Lower lobe of right lung (tissue), 2 donors: ENCODE data around the gene BZW2. TPM values are rescaled to one million over a fixed set of nuclear protein-coding genes. Genes with fewer than 3 reads are reported as not detected.

Experiments used
- ATAC-seq, 2 donors: fragments of 200-7000 bp; cut with Tn5 transposase; one replicate each; pipeline ENCODE4 v1.9.1; 2020 to 2022; ENCODE audit warnings: mild to moderate bottlenecking in 2 of 2, moderate library complexity in 2 of 2
- DNase-seq: peaks from one replicate; pipeline ENCODE4 v3.0.0-alpha.2; 2020
- H3K27ac ChIP-seq: fragments of 200-600 bp; one replicate; pipeline ENCODE4 v1.8.0; 2022
- H3K27me3 ChIP-seq: fragments of 200-600 bp; one replicate; pipeline ENCODE4 v1.8.0; 2022; ENCODE audit warnings: low read depth
- H3K36me3 ChIP-seq: fragments of 200-600 bp; one replicate; pipeline ENCODE4 v1.8.0; 2022; ENCODE audit warnings: mild to moderate bottlenecking
- H3K4me1 ChIP-seq: fragments of 200-600 bp; one replicate; pipeline ENCODE4 v1.8.0; 2022
- H3K4me3 ChIP-seq: fragments of 200-600 bp; one replicate; pipeline ENCODE4 v1.8.0; 2022; ENCODE audit warnings: mild to moderate bottlenecking
- H3K9me3 ChIP-seq: fragments of 200-600 bp; one replicate; pipeline ENCODE4 v1.8.0; 2022
- intact Hi-C: fragments of 100-400 bp; cut with DNase I; formaldehyde crosslinking; loops from one replicate; pipeline ENCODE4 v1.11.0; 2022
- total RNA-seq: library from RNA; stranded (reverse); fragmentation: NEBNext Ultra II Directional; extraction: Animal tissue kit (Norgen Biotek cat#: 25700); gene quantifications from one replicate; pipeline ENCODE4 v1.2.1, GENCODE V29; 2021
- TF ChIP-seq, protein P1 (sequence below): fragments of 200-600 bp; IDR thresholded peaks from one replicate; pipeline ENCODE4 v1.8.0; 2022; ENCODE audit warnings: antibody characterized with exemption, mild to moderate bottlenecking
- donor health status: DM: no; HTN: yes; CAD: no; lungs with severe emphysema.

The BZW2 gene
- total RNA-seq, 1 donor from 2014 or later: 24.6 TPM

- no peaks in the 10 kb centered on the region for H3K4me1 ChIP-seq
- H3K36me3 ChIP-seq: peaks cover 76% of the 10 kb centered on the region
- H3K4me3 ChIP-seq: no peak overlapping the region
- no peak overlapping the region for H3K27ac ChIP-seq
- DNase-seq (no peak), ATAC-seq (no peak)
- intact Hi-C loops: no loop called here
- H3K9me3 ChIP-seq: no peaks in the 10 kb centered on the region
- no peaks in the 10 kb centered on the region for H3K27me3 ChIP-seq
- TF ChIP-seq, protein P1, sequence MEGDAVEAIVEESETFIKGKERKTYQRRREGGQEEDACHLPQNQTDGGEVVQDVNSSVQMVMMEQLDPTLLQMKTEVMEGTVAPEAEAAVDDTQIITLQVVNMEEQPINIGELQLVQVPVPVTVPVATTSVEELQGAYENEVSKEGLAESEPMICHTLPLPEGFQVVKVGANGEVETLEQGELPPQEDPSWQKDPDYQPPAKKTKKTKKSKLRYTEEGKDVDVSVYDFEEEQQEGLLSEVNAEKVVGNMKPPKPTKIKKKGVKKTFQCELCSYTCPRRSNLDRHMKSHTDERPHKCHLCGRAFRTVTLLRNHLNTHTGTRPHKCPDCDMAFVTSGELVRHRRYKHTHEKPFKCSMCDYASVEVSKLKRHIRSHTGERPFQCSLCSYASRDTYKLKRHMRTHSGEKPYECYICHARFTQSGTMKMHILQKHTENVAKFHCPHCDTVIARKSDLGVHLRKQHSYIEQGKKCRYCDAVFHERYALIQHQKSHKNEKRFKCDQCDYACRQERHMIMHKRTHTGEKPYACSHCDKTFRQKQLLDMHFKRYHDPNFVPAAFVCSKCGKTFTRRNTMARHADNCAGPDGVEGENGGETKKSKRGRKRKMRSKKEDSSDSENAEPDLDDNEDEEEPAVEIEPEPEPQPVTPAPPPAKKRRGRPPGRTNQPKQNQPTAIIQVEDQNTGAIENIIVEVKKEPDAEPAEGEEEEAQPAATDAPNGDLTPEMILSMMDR: no peak
Measured at GRCh38 chr7:16697507-16698199, 51.7 kb downstream of the BZW2 start.

DNA sequence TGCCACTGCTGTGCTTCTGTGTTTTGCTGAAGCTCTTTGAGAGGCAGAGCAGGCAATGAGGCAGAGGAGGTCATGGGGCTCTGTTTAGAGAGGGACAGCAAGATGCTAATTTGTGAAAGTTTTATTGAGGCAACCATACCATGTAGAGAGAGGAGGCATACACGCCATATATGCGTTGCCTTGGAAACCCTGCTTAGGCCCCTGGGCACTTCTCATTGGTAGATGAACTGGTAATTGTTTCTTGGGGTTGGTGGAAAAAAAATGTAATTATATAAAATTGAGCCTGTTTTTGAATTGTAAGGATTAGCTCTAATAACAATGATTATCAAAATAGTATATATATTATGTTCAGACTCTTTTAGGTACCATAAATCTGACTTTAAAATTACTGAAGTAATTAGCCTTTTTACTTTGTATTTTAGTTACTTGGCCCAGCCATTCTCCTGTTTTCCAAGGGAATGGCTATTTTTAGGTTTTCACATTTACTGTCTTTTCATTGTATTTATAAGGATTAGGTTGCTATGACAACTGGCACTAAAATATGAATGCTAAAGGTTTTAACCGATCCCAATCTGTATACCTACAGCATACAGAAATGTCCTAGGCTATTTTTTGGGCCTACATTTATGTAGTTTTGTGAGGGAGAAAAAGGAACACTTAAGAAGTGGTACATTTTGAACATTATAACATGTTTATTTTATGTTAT, 52.4 kb downstream of the BZW2 start:
- H3K9me3 ChIP-seq: no peaks in the 10 kb centered on the region
- TF ChIP-seq, protein P1: no peak
- no peaks in the 10 kb centered on the region for H3K4me1 ChIP-seq
- no peaks in the 10 kb centered on the region for H3K27me3 ChIP-seq
- H3K36me3 ChIP-seq: peaks cover 76% of the 10 kb centered on the region
- DNase-seq (no peak), ATAC-seq (no peak)
- no peak overlapping the region for H3K27ac ChIP-seq
- intact Hi-C loops: no loop called here
- no peak overlapping the region for H3K4me3 ChIP-seq

- no peaks in the 10 kb centered on the region for H3K4me1 ChIP-seq
- H3K27me3 ChIP-seq: no peaks in the 10 kb centered on the region
- H3K4me3 ChIP-seq: no peak overlapping the region
- H3K9me3 ChIP-seq: no peaks in the 10 kb centered on the region
- intact Hi-C loops: no loop called here
- DNase-seq (no peak), ATAC-seq (peak in 1 of 2 donors; percentile 41)
- TF ChIP-seq, protein P1: no peak
- H3K36me3 ChIP-seq: peaks cover 65% of the 10 kb centered on the region
- no peak overlapping the region for H3K27ac ChIP-seq
Measured at GRCh38 chr7:16702441-16702840, 56.5 kb downstream of the BZW2 start.

DNA sequence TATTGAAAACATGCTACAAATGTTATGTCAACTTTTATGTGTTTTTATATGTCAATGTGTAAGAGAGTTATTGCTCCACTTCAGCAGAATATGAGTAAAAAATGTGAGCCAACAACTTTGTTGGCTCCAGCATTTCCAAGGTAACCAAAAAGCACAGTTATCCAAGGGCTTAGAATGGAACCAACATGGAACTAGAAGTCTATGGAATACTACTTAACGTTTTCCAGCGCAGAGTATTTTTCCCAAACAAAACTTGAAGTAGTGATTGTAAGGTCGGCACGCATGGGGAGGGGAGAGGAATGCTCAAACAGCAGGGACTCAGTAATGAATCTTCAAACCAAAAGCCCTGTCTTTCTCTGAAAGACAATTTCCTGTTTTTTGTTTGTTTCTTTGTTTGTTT, 62.5 kb downstream of the BZW2 start:
- TF ChIP-seq, protein P1: no peak
- no peaks in the 10 kb centered on the region for H3K27me3 ChIP-seq
- ATAC-seq: no peak

GRCh38 chr7:16708980-16709379, 63.0 kb downstream of the BZW2 start:
- Histone ChIP-seq H3K36me3 (peaks cover 20% of the 10 kb centered on the region), H3K9me3 (no peaks in the 10 kb centered on the region), H3K27ac (no peak overlapping the region), H3K4me1 (no peaks in the 10 kb centered on the region), H3K4me3 (no peak overlapping the region), H3K27me3 (no peaks in the 10 kb centered on the region)
- DNase-seq: no peak
- intact Hi-C loops: no loop called here
- peak in 1 of 2 donors; percentile 43 for ATAC-seq
- TF ChIP-seq, protein P1: no peak

More for the DNA sequence above, 62.5 kb downstream of the BZW2 start:
- no peak overlapping the region for H3K4me3 ChIP-seq
- no peak for DNase-seq
- H3K9me3 ChIP-seq: no peaks in the 10 kb centered on the region
- intact Hi-C loops: no loop called here
- no peaks in the 10 kb centered on the region for H3K4me1 ChIP-seq
- H3K27ac ChIP-seq: no peak overlapping the region
- peaks cover 20% of the 10 kb centered on the region for H3K36me3 ChIP-seq
